ENCODE data around the gene ANTXRL.
"Not testable (repeated sequence)": the region's sequence is repeated elsewhere in the genome, so short reads cannot be mapped to it uniquely, and the experiment has no call there.

The ANTXRL gene

DNA sequence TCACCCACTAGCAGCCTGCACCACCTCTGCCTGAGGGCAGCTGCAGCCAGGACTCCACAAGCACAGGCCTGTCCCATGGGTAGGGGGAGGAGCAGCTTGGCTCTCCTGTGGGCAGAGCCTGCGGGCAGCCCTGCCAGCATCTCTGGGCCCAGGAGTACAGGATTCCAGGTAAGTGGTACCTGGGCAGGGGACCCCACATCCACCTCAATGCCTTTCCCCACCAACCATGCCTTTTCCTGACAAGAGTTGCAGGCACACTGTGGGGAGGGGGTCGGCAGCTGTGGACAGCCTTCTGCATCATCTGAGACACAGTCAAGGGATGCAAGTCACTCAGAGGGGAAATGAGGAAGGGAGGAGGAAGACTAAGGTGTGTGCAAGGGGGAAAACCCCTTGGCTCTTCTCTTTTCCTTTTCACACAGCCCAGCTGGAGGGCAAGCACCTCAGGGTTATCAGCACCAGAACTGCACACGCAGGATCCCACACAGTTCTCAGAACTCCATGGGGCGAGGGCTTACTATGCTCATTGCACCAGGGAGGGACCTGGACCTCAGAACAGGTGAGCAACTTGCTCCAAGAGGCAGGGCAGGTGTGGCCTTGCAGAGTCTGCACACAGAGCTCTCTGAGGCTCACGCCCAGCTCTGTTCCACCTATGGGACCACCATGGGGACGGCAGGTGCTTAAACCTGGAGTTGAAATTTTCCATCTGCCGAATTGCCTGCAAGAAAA is 16.5 kb upstream of the ANTXRL start:
- peak overlapping the region; percentile 72 for H3K4me3 ChIP-seq (ENCODE audit: low read length)
- DNase-seq (ENCODE audit: low read depth, low spot score) = no peak

GRCh38 chr10:46270963-46271530 is 15.8 kb upstream of the ANTXRL start:
- DNase-seq (ENCODE audit: low read depth, low spot score); H3K4me3 ChIP-seq (ENCODE audit: low read length): not testable (repeated sequence)

DNA sequence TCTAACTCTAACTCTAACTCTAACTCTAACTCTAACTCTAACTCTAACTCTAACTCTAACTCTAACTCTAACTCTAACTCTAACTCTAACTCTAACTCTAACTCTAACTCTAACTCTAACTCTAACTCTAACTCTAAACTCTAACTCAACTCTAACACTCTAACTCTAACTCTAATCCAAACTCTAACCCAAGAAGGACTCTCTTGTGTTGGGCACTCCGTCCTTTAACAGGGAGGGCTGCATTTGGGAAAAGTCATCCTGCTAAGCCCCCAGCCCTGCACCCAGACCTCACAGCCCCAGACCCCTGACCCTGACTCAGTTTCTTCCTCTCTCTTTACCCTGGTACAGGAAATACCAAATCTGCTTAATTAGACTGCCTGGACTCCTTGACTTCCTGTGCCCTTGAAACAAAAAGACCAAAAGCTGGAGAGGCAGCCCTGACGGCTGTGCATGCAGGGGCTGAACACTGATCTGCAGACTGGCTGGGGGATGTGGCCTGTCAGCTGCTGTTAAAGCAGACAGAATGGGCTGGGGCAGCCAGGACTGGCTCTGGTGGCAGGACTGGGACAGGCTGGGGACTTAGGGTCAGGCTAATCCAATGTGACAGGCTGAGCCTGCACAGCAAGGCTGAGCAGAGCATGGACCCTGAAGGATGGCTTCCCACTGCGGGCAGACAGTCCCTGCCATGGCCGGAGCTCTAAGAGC is 14.8 kb upstream of the ANTXRL start:
- not testable (repeated sequence) for H3K4me3 ChIP-seq (ENCODE audit: low read length); DNase-seq (ENCODE audit: low read depth, low spot score)

DNA sequence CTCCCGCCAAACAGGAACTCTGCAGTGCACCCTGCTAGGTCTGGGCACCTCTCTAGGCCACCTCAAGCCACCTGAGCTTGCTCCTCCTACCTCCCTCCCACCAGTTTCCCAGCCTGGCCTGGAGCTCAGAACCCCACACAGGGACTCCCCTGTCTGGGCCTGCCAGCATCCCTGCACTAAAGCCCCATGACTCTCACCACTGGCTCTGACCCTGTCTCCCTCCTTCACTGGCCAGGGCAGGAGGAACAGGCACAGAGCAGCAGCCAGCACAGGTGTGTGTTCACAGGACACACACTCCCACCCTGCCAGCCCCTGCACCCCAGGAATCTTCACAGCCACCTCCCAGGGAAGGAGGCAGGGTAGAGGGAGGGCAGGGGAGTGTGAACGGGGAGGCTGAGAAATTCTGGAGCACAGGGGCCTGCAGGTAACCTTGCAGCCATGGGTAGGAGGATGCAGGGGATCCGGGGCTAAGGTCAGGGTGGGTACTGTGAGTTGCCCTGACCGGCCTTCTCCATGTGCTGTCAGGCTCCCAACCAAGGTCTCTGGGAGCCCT is 13.9 kb upstream of the ANTXRL start:
- H3K4me3 ChIP-seq (ENCODE audit: low read length) = no peak overlapping the region
- DNase-seq (ENCODE audit: low read depth, low spot score) = no peak

GRCh38 chr10:46273506-46274477 is 13.0 kb upstream of the ANTXRL start:
- H3K4me3 ChIP-seq (ENCODE audit: low read length) = no peak overlapping the region

GRCh38 chr10:46277840-46278239 is 9.0 kb upstream of the ANTXRL start:
- DNase-seq (ENCODE audit: low read depth, low spot score) = no peak
- H3K4me3 ChIP-seq (ENCODE audit: low read length) = no peak overlapping the region

More at GRCh38 chr10:46273506-46274477, 13.0 kb upstream of the ANTXRL start:
- no peak for DNase-seq (ENCODE audit: low read depth, low spot score)

DNA sequence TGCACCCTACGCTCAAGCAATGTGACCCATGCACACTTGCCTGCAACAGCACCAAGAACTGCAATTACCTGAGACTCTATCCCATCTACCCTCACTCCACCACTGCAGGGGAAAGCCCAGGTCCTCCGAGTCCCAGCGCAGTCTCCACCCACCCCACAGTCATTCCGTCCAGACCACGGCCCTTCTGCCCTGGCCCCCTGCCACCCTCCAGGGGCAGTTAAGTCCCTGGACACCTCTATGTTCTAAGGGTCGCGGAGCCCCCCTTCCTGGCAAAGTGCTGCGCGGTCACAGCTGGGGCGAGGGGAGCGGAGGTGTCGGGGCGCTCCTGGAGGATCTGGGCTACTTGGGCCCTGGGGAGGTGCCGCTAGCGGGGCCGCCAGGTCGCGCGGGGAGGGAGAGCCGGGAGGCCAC is 4.4 kb upstream of the ANTXRL start:
- DNase-seq (ENCODE audit: low read depth, low spot score); H3K4me3 ChIP-seq (ENCODE audit: low read length): not testable (repeated sequence)

DNA sequence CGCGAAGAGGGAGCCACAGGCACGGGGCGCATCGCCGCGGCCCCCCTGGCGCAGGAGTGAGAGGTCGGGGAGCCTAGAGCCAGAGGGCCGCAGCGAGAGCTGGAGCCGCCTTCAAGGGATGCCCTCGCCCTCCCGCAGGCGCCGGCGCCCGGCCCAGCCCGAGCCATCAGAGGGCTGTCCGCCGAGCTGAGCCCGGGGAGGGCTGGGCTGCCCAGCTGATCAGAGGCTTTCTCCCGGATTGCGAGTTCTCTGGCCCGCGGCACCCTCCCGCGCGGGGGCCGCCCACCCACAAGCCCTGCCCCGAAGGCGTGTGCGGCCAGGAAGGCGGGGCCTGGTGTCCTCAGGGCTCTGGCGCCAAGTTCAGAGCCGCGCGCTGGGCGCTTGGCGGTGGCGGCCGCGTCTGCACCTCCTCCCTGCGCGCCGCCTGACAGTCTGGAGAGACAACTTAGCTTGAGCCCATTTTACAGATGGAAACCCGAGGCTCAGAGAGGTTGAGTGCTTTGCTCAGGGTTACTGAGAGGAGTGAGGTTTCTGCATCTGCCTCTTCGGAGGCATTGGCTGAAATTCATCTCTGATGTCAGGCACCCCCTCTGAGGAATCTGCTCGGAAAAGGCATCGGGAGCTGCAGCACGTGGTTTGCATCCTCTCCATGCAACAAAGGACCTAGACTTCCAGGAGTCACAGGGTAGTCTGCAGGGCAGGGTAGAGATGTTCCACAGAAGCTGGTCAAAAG is 3.8 kb upstream of the ANTXRL start:
- H3K4me3 ChIP-seq (ENCODE audit: low read length) = peak overlapping the region; percentile 27
- no peak for DNase-seq (ENCODE audit: low read depth, low spot score)

GRCh38 chr10:46283580-46284285 is 3.1 kb upstream of the ANTXRL start:
- H3K4me3 ChIP-seq (ENCODE audit: low read length) = peak overlapping the region; percentile 67
- no peak for DNase-seq (ENCODE audit: low read depth, low spot score)

GRCh38 chr10:46284286-46285229 is 2.2 kb upstream of the ANTXRL start:
- H3K4me3 ChIP-seq (ENCODE audit: low read length) = peak overlapping the region; percentile 67
- peak; percentile 67 for DNase-seq (ENCODE audit: low read depth, low spot score)

GRCh38 chr10:46285300-46285699 is 1.5 kb upstream of the ANTXRL start:
- H3K4me3 ChIP-seq (ENCODE audit: low read length) = peak overlapping the region; percentile 67
- DNase-seq (ENCODE audit: low read depth, low spot score) = no peak

GRCh38 chr10:46285966-46286620 is 704 bp upstream of the ANTXRL start:
- H3K4me3 ChIP-seq (ENCODE audit: low read length) = no peak overlapping the region
- DNase-seq (ENCODE audit: low read depth, low spot score) = no peak

DNA sequence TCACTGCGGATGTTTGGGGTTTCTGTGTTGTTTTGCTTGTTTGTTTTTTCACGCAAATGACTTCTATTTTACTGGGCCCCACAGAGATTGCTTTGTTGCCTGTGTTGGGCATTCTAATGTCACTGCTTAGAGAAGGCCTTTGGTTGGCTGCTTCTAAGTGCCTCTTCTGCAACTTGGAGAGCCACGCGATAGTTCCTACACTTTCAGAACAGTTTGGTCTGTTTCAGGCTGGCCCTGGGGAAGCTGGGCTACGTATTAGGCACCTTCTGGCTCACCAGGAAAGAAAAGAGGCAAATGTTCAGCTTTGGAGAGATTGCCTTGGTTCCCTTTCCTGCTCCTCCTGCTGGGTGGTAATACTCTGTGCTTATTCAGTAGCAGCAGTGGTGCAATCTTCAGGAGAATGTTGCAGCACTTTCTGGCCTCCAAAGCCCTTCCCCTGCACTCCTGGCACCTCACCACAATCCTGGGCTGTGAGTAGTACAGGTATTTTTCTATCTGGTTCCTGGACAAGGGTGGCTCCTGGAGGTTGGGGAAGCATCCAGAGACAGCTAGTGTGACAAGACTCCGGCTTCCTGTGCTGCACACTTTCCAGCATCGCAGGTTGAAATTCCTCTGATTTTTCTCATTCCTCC is 1.2 kb downstream of the ANTXRL start:
- H3K4me3 ChIP-seq (ENCODE audit: low read length) = no peak overlapping the region
- DNase-seq (ENCODE audit: low read depth, low spot score) = no peak

- no peak overlapping the region for H3K4me3 ChIP-seq (ENCODE audit: low read length)
- no peak for DNase-seq (ENCODE audit: low read depth, low spot score)
Observed at GRCh38 chr10:46288601-46289206, 1.9 kb downstream of the ANTXRL start.

DNA sequence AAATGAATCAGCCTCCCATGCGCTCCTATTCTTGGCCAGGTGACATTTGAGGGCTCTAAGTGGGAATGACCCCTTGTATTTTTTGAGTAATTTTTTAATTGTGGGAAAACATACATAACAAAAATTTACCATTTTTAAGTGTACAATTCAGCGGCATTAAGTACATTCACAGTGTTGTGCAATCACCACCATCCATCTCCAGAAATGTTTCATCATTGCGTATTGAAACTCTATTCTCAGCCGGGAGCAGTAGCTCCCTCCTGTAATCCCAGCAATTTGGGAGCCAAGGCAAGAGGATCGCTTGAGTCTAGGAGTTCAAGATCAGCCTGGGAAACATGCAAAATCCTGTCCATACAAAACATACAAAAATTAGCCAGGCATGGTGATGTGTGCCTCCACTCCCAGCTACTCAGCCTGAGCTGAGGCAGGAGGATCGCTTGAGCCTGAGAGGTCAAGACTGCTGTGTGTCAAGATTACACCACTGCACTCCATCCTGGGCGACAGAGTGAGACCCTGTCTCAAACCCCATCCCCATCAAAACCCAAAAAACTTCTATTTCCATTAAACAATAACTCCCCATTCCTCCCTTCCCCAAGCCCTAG is 2.5 kb downstream of the ANTXRL start:
- no peak overlapping the region for H3K4me3 ChIP-seq (ENCODE audit: low read length)
- no peak for DNase-seq (ENCODE audit: low read depth, low spot score)

Data from Jurkat, Clone E6-1 (cell line).